Measurements from ENCODE around the gene MAN2A2.
"Not testable (repeated sequence)": the region's sequence is repeated elsewhere in the genome, so short reads cannot be mapped to it uniquely, and the experiment has no call there.

The MAN2A2 gene

GRCh38 chr15:90883976-90884718, 19.0 kb upstream of the MAN2A2 start, which contains the start of gene FES:
Gene FES (plus strand): TSS chr15:90884504. CDS start chr15:90885046, 542 bp downstream.
- no peak for DNase-seq (ENCODE audit: low read depth in 2 of 2)

GRCh38 chr15:90884719-90885431, 18.2 kb upstream of the MAN2A2 start:
- no peak for DNase-seq (ENCODE audit: low read depth in 2 of 2)

- peak; percentile 59 to 79 for DNase-seq (ENCODE audit: low read depth in 2 of 2)
Observed at GRCh38 chr15:90885432-90886290, 17.4 kb upstream of the MAN2A2 start.

- DNase-seq (ENCODE audit: low read depth in 2 of 2), result no peak
Observed at GRCh38 chr15:90886291-90886614, 16.8 kb upstream of the MAN2A2 start.

- DNase-seq (ENCODE audit: low read depth in 2 of 2), result no peak
Observed at GRCh38 chr15:90887037-90887481, 16.0 kb upstream of the MAN2A2 start.

GRCh38 chr15:90889313-90889730, 13.8 kb upstream of the MAN2A2 start:
- DNase-seq (ENCODE audit: low read depth in 2 of 2), result no peak

- DNase-seq (ENCODE audit: low read depth in 2 of 2), result no peak
Observed at GRCh38 chr15:90889736-90890456, 13.2 kb upstream of the MAN2A2 start.

GRCh38 chr15:90890839-90891238, 12.3 kb upstream of the MAN2A2 start:
- no peak for DNase-seq (ENCODE audit: low read depth in 2 of 2)

- DNase-seq (ENCODE audit: low read depth in 2 of 2), result no peak
Observed at GRCh38 chr15:90891346-90891949, 11.7 kb upstream of the MAN2A2 start.

GRCh38 chr15:90892023-90892422, 11.1 kb upstream of the MAN2A2 start:
- DNase-seq (ENCODE audit: low read depth in 2 of 2), result no peak

GRCh38 chr15:90892498-90893174, 10.5 kb upstream of the MAN2A2 start:
- no peak for DNase-seq (ENCODE audit: low read depth in 2 of 2)

- DNase-seq (ENCODE audit: low read depth in 2 of 2), result no peak
Observed at GRCh38 chr15:90893175-90894090, 9.7 kb upstream of the MAN2A2 start.

- DNase-seq (ENCODE audit: low read depth in 2 of 2), result no peak
Observed at GRCh38 chr15:90895571-90896117, 7.5 kb upstream of the MAN2A2 start.

GRCh38 chr15:90897131-90897655, 5.9 kb upstream of the MAN2A2 start:
- DNase-seq (ENCODE audit: low read depth in 2 of 2), result not testable (repeated sequence)

GRCh38 chr15:90901175-90902039, 1.7 kb upstream of the MAN2A2 start:
- no peak for DNase-seq (ENCODE audit: low read depth in 2 of 2)

GRCh38 chr15:90902040-90902839, 862 bp upstream of the MAN2A2 start:
- DNase-seq (ENCODE audit: low read depth in 2 of 2), result peak; percentile 24 to 41

Measured in stimulated activated CD4-positive, alpha-beta T cell treated with anti-CD3 and anti-CD28 coated beads, Interleukin-1b, Interleukin-23, amount 100 ng/mL, for 1 hour (primary cell).